ENCODE data around the gene PAXX.

- no peak for TF ChIP-seq POLR2A (IDR thresholded peaks at IDR 0.05)
- TF ChIP-seq CTCF (IDR thresholded peaks at IDR 0.05), result no peak
- no peak for TF ChIP-seq EP300 (IDR thresholded peaks at IDR 0.05)
These were observed 34.3 kb upstream of the PAXX start for GRCh38 chr9:136957901-136958300.
